ENCODE data around the gene POLR1C. TPM values are rescaled to one million over a fixed set of nuclear protein-coding genes. Genes with fewer than 3 reads are reported as not detected.
A peak's percentile ranks its signal among the peaks of the same experiment; 100 is the strongest.
"Not testable (repeated sequence)": the region's sequence is repeated elsewhere in the genome, so short reads cannot be mapped to it uniquely, and the experiment has no call there.

The POLR1C gene, protein sequence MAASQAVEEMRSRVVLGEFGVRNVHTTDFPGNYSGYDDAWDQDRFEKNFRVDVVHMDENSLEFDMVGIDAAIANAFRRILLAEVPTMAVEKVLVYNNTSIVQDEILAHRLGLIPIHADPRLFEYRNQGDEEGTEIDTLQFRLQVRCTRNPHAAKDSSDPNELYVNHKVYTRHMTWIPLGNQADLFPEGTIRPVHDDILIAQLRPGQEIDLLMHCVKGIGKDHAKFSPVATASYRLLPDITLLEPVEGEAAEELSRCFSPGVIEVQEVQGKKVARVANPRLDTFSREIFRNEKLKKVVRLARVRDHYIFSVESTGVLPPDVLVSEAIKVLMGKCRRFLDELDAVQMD
- 67.7 and 75.6 TPM in 2 replicates for total RNA-seq

DNA sequence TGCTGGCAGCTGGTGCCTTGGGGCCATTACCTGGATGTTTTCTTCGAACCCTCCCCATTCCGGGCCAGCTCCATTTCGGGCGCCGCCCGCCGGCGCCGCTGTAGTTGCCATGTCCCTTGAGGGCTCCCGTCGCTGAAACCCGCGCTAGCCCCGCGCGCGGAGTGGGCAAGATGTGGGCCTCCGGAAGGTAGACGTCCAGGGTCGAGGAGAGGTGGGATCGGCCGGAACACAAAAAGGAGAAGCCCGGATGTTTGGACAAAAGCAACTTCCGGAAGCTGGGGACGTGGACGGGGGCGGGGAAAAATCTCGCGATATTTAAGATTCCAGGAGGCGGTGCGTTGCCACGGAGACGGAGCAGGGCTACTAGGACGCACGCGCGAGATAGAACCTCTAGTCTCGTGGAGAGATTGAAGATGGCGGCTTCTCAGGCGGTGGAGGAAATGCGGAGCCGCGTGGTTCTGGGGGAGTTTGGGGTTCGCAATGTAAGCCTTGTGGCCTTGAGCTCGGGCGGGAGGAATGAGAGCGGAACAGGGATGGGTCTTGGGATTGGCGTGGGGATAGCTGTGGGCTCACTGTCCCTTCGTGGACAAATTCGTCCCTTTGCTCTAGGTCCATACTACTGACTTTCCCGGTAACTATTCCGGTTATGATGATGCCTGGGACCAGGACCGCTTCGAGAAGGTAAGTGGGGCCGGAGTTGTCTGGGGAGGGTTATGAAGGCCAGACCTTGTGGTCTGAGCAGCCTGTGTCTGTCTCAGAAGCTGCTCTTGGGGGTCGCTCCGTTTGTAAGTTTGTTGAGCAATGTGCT lies at the start of gene POLR1C, which contains the start of gene YIPF3:
TSS of gene POLR1C (plus strand) at position 393 of the 808 bp plus-strand sequence. CDS start at position 414, 21 bp downstream.
TSS of gene YIPF3 (minus strand) at position 230 of the 808 bp plus-strand sequence. CDS start at position 111, 119 bp downstream.
- ChIA-PET POLR2A (interaction anchor here (0.5 to 2.5 kb wide), 20 partner anchors 9 to 637 kb away, joined by 3 to 15 read pairs (median 4); partner anchors contain the start of genes ABCC10, CNPY3, CUL7 and GTPBP2), CTCF (interaction anchor here (1.2 to 2.6 kb wide), 2 partner anchors 10 to 288 kb away, joined by 3 to 13 read pairs; partner anchors contain the start of gene DNPH1)
- no peaks in the 10 kb centered on the region for H3K9me3 Mint-ChIP-seq
- H3K27ac Mint-ChIP-seq, result peak within 1 kb of the TSS; percentile 54
- H3K4me1 Mint-ChIP-seq, result peaks cover 29% of the 10 kb centered on the region
- peak; percentile 94 for ATAC-seq (ENCODE audit: low read depth)
- H3K27me3 Mint-ChIP-seq, result no peaks in the 10 kb centered on the region
- H3K4me3 Mint-ChIP-seq, result no peak within 1 kb of the TSS
- intact Hi-C loops (cut with micrococcal nuclease), result loop anchor here (1.0 to 10.0 kb wide), 10 partner anchors 40 to 952 kb away; partner anchors contain the start of genes GTPBP2, KLC4, MEA1 and MRPL2
- peak; percentile 87 for DNase-seq
- peaks cover 37% of the 10 kb centered on the region for H3K36me3 Mint-ChIP-seq (ENCODE audit: low read depth)
- TF ChIP-seq, protein P1, sequence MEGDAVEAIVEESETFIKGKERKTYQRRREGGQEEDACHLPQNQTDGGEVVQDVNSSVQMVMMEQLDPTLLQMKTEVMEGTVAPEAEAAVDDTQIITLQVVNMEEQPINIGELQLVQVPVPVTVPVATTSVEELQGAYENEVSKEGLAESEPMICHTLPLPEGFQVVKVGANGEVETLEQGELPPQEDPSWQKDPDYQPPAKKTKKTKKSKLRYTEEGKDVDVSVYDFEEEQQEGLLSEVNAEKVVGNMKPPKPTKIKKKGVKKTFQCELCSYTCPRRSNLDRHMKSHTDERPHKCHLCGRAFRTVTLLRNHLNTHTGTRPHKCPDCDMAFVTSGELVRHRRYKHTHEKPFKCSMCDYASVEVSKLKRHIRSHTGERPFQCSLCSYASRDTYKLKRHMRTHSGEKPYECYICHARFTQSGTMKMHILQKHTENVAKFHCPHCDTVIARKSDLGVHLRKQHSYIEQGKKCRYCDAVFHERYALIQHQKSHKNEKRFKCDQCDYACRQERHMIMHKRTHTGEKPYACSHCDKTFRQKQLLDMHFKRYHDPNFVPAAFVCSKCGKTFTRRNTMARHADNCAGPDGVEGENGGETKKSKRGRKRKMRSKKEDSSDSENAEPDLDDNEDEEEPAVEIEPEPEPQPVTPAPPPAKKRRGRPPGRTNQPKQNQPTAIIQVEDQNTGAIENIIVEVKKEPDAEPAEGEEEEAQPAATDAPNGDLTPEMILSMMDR (IDR thresholded peaks at IDR 0.05), result no peak

DNA sequence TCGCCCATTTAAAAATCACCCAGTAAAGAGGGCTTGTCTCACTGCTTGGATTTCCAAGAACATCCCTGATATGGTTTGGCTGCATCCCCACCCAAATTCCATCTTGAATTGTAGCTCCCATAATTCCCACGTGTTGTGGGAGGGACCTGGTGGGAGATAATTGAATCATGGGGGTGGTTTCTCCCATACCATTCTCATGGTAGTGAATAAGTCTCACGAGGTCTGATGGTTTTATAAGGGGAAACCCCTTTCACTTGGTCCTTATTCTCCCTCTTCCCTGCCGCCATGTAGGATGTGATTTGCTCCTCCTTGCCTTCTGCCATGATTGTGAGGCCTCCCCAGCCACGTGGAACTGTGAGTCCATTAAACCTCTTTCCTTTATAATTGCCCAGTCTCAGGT lies 49.6 kb upstream of the POLR1C start:
- ATAC-seq (ENCODE audit: low read depth); POLR2A ChIA-PET; H3K36me3 Mint-ChIP-seq (ENCODE audit: low read depth); H3K4me3 Mint-ChIP-seq; CTCF ChIA-PET; H3K9me3 Mint-ChIP-seq; H3K4me1 Mint-ChIP-seq; DNase-seq; H3K27ac Mint-ChIP-seq; intact Hi-C loops (cut with micrococcal nuclease): not testable (repeated sequence)
- peaks cover 40% of the 10 kb centered on the region for H3K27me3 Mint-ChIP-seq

DNA sequence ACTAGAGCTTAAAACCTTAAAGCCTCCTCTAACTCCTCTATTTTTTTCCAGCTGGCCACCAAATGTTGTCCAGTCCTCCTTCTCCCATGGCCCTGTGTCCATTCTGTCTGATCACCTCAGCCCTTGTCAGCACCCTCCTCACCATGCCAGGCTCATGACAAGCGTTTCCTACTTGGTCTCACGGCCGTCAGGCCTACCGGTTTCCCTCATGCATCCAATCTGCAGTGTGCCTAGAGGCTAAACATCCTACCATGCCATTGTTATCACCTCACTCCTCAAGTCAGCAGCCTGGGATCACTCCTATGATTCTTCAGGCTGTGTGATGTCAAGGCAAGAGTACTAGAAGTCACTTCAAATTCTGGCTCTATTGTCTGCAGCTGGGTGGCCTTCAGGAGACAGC lies 49.1 kb upstream of the POLR1C start:
- Mint-ChIP-seq H3K4me1 (no peaks in the 10 kb centered on the region), H3K27ac (no peak overlapping the region), H3K36me3 (ENCODE audit: low read depth) (no peaks in the 10 kb centered on the region), H3K27me3 (peaks cover 40% of the 10 kb centered on the region), H3K4me3 (no peak overlapping the region), H3K9me3 (no peaks in the 10 kb centered on the region)
- no peak for DNase-seq
- intact Hi-C loops (cut with micrococcal nuclease), result no loop called here
- ChIA-PET POLR2A (no interaction called here), CTCF (no interaction called here)
- TF ChIP-seq, protein P1 (IDR thresholded peaks at IDR 0.05), result no peak
- no peak for ATAC-seq (ENCODE audit: low read depth)

DNA sequence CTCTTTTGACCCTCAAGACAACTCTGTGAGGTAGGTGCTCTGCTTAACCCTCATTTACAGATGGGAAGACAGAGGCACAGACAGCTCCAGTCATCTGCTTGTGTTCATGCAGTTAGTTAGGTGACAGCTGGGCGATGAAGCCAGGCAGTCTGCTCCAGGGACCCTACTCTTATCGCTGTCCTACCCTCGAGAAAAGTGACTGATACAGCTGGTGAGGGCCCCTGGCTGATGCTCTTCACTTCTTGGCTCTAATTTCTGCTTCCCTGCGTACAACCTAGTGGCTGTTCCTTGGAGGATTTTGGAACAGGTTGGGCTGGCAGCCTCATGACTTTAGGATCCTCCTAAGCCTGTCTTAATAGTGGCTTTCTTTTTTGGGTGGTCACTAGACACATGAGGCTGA lies 48.6 kb upstream of the POLR1C start:
- ATAC-seq (ENCODE audit: low read depth), result no peak
- H3K4me1 Mint-ChIP-seq, result no peaks in the 10 kb centered on the region

More for the DNA sequence above, 48.6 kb upstream of the POLR1C start:
- DNase-seq, result no peak
- no peaks in the 10 kb centered on the region for H3K9me3 Mint-ChIP-seq
- no peak overlapping the region for H3K4me3 Mint-ChIP-seq
- POLR2A ChIA-PET, result no interaction called here
- no peaks in the 10 kb centered on the region for H3K36me3 Mint-ChIP-seq (ENCODE audit: low read depth)
- H3K27me3 Mint-ChIP-seq, result peaks cover 38% of the 10 kb centered on the region
- CTCF ChIA-PET, result no interaction called here
- TF ChIP-seq, protein P1 (IDR thresholded peaks at IDR 0.05), result no peak
- intact Hi-C loops (cut with micrococcal nuclease), result no loop called here
- no peak overlapping the region for H3K27ac Mint-ChIP-seq

Measured in activated B cell treated with CpG ODN at 0.5 μM for 24 hours (primary cell).